IPS-NIHi11 (cell line): ENCODE measurements around the gene PICK1.

Experiments
- DNase-seq: peaks from one replicate; pipeline ENCODE4 v3.0.0; 2012; ENCODE audit warnings: mixed read lengths, low spot score

Gene PICK1

GRCh38 chr22:38049812-38050619 is 7.2 kb upstream of the PICK1 start:
- DNase-seq = no peak

- DNase-seq = no peak
These were observed 6.5 kb upstream of the PICK1 start for GRCh38 chr22:38050720-38051119.

- DNase-seq = no peak
These were observed 5.9 kb upstream of the PICK1 start for GRCh38 chr22:38051261-38051660.

DNA sequence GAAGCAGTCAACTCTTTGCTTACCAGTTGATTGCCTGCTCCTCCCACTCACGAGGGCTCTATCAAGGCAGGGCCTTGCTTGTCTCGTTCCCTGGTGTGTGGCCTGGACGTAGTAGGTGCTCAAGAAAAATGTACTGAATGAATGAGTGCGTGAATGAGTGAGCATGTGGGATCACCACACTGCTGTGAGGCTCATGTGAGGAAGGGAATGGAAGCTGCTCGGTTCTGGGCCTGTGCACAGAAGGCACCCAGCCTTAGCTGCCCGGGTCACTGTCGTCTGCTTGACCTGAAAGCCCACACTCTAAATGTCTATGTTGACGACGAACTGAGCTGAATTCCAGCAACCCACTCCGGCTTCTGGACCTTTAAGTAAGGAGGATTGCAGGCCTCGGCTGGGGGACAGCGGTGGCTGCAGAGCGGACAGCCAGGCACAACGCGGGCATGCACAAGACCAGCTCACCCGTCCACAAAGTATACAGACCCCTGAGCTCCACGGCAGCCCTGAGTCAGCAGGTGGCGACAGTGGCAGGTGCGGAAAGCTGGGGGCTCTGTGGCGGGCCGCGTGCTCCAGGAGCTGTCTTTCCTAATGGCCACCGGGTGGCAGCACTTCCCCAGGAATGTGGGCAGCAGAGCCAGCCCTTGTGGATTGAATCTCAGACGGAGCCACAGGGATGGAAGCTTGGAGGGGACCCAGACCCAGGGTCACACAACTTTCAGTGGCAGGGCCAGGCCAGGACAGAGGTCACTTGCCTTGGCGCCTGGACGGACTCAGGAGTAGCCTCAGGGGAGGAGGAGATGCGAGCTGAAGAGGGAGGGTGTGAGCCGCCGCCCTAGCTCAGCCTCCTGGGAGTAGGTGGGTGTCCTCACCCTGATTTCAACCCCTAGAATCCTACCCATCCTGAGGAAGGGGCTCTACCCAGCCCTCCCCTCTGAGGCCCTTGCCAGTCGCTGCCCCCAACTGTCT is 5.0 kb upstream of the PICK1 start:
- DNase-seq = peak; percentile 94

GRCh38 chr22:38062791-38063190 is 5.6 kb downstream of the PICK1 start:
- DNase-seq = no peak

- no peak for DNase-seq
These were observed 8.3 kb downstream of the PICK1 start for GRCh38 chr22:38065539-38065938.

DNA sequence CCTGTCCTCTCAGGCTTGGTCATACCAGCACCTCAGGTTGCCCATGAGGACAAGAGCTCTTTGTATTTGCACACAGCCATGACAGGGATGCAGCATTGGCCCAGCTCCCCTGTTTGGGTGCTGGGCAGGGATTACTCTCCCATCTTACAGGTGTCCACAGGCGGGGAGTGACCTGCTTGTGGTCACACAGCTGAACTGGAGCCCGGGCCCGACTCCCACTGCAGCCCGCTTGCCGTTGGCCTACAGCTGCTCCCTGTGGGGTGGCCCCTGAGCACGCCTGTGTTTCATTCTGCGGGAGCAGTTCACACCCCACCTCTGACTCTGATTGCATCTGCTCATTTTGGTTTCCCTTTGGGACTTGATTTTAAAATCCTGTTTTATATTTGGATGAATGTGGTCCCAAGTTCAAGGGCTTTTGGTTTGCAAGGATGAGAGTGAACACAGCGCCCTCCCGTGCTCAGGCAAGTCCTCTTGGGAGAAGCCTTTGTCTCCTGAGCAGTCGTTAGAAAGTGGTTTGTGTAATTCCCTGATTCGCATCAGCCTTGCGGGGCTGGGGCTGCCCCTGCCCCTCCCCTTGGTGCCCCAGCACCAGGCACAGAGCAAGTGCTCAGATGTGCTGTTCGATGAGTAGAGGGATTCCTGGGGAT is 9.3 kb downstream of the PICK1 start:
- no peak for DNase-seq

GRCh38 chr22:38067028-38067415 is 9.8 kb downstream of the PICK1 start:
- DNase-seq = no peak

DNA sequence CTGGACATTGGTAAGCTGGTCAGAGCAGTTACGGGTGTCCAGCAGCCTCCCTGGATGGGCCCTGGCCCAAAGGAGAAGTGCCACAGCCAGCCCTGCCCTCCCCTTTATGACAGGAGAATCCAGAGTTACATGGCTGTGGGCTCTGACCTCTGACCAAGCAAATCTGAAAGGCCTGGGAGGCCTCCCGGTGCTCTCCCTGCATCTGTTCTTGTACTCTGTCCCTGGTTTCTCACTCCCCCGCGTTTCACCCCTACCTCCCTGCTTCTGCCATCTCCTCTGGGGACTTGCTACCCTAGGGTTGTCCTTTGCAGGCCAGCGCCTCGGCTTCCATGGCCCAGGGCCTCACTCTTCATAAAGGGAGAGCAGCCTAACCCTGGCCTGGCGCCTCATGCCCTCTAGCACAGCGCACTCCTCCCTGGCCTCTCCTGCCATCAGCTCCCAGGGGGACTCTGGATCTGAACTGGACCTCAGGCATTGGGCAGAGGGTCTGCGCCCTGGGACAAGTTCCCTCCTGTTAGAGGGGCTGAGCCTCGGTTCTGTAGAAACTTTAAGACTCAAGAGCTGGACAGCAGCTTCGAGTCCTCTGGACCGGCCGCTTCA is 10.7 kb downstream of the PICK1 start:
- DNase-seq = no peak

- DNase-seq = no peak
These were observed 11.6 kb downstream of the PICK1 start for GRCh38 chr22:38068641-38069371.

GRCh38 chr22:38069372-38070249 is 12.4 kb downstream of the PICK1 start:
- peak; percentile 80 for DNase-seq

DNA sequence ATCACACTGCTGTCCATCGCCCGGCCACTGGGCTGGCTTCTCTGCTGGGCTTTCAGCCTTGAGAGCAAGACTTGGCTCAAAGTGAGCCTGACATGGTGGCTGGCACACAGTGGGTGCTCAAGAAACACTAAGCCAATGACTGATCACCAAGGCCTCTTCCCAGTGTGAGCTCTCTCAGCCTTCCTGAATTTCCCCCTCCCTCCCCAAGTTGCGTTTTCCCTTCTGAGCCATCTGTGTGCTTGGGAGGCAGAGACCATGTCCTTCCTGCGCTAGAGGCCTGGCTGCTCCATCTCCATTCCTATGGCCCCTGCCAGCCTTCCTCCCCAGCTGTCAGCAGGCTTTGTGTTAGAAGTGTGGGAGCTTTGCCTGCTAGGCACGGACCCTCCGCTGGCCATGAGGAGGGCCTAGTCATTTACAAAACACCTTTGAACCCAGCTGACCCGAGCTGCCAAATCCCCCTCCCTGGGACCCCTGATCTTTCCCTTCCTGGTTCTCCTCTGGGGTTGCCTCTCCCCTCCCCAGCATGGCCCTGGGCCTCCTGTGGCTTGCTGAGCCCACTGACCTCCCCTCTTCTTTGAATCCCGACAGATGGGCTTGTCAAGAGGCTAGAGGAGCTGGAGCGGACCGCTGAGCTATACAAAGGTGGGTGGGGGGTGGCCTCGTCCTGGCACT is 13.2 kb downstream of the PICK1 start:
- no peak for DNase-seq

GRCh38 chr22:38071421-38072321 is 14.5 kb downstream of the PICK1 start:
- DNase-seq = no peak

GRCh38 chr22:38072322-38073149 is 15.3 kb downstream of the PICK1 start:
- DNase-seq = no peak

DNA sequence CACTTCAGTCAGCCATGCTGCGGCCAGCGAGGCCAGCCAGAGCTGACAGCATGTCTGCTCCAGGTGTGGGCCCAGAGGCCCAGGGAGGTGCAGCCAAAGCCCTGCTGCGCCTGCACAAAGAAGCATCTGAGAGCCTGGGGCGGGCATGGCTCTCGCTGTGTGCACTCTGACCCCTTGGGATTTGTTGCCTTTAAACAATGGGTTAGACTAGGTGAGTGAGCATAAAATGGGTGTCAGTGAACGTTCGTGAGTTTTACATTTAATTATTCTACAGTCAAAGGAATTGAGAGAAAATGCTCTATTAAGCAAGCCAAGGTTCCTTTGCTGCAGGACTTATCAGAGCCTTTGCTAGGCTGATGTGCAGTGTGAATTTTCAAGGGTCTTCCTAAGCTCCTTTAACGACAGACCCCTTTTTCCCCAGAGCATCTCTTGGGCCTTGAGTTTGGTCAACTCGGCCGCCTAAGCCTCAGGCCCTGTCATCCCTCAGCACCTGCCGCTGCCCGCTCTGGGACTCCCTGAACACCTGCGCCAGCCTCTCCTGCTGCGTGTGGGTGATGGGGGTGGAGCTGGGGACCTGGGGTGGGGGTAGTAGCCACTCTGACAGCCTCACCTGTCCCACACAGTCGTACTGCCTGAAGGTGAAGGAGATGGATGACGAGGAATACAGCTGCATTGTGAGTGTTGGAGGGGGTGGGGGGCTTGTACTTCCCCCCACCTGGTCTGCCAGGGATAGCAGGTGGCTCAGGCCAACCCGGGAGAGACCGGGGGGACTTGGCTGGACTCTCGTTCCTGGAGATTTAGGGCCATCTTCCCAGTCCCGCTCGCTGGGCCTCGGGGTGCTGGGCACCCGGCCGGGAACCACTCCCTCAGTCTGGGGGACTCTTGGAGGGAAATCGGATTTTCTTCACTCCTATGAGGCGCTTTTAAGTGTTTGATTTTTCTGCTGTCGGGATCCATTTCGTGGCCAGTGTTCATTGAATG is 16.2 kb downstream of the PICK1 start:
- no peak for DNase-seq
